Spinal cord (tissue), 10 donors: ENCODE data around the gene SNRNP48. TPM values are rescaled to one million over a fixed set of nuclear protein-coding genes. Genes with fewer than 3 reads are reported as not detected.

Experiments
- DNase-seq, 6 donors: peaks; one replicate each; pipeline versions ENCODE4 v3.0.0 to v3.0.0-alpha.2; 2013 to 2015; ENCODE audit warnings: low spot score in 6 of 6, low read depth in 4 of 6
- H3K27ac ChIP-seq: one replicate; pipeline ENCODE4 v1.5.1; 2013; ENCODE audit warnings: low read depth, low read length, control low read depth
- H3K27me3 ChIP-seq: one replicate; pipeline ENCODE4 v1.6.1; 2013; ENCODE audit warnings: low read length; ENCODE audit not compliant: control insufficient read depth, insufficient read depth
- H3K36me3 ChIP-seq: one replicate; pipeline ENCODE4 v1.6.1; 2013; ENCODE audit warnings: low read length; ENCODE audit not compliant: control insufficient read depth, insufficient read depth
- H3K4me1 ChIP-seq: one replicate; pipeline ENCODE4 v1.6.1; 2013; ENCODE audit warnings: low read length; ENCODE audit not compliant: control insufficient read depth, insufficient read depth
- H3K4me3 ChIP-seq: one replicate; pipeline ENCODE4 v1.5.1; 2013; ENCODE audit warnings: low read depth, low read length, control low read depth
- H3K9me3 ChIP-seq: one replicate; pipeline ENCODE4 v1.6.1; 2013; ENCODE audit warnings: low read length; ENCODE audit not compliant: control insufficient read depth, insufficient read depth
- WGBS: methylation state at CpG from one replicate; pipeline ENCODE4 v1.1.5; 2013; ENCODE audit warnings: missing lambda C conversion rate; ENCODE audit not compliant: insufficient coverage; 5-methylcytosine and 5-hydroxymethylcytosine counted together
- polyA plus RNA-seq, 2 donors: library from polyadenylated mRNA; unstranded; fragments of 120-200 nt; gene quantifications; one replicate each; pipeline ENCODE4 v1.2.1, GENCODE V29; 2013; ENCODE audit not compliant: insufficient read length in 2 of 2
- total RNA-seq, 2 donors: library from RNA; depleted of rRNA in 1 of 2; stranded (reverse); fragments of 120-200 nt in 1 of 2; fragments of >200 nt in 1 of 2; gene quantifications; one replicate each; pipeline versions ENCODE4 v1.2.3 to v1.2.4, GENCODE V29; 2013 to 2014
- donor health status: healthy.

SNRNP48 gene
- total and polyA plus RNA-seq, 4 donors: 14.5 to 22.9 (median 16.2) TPM

DNA sequence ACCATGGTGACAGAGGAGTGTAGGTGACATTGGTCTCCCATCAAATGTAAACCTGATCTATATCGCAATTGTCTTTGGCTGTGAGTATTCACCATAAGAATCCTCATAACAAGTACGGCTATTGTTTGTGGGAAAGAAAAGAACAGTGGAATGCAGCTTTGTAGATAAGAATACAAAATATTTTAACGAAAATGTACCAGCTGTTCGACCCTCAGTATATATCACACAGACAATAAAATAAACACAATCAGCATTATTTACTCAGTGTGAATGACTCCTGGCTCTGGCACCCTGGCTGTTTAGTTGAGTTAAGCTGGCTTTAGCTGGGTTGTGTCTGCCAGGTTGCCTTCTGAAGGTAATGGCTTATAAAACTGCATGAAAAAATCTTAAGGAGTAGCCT, 43.4 kb downstream of the SNRNP48 start:
- H3K36me3 ChIP-seq: no peaks in the 10 kb centered on the region
- no peak for DNase-seq
- WGBS: no CpG with 5 or more reads among the region's 4 CpGs
- H3K4me1 ChIP-seq: no peaks in the 10 kb centered on the region
- H3K27me3 ChIP-seq: peaks cover 4% of the 10 kb centered on the region
- H3K27ac ChIP-seq: no peak overlapping the region
- H3K4me3 ChIP-seq: no peak overlapping the region
- no peaks in the 10 kb centered on the region for H3K9me3 ChIP-seq

DNA sequence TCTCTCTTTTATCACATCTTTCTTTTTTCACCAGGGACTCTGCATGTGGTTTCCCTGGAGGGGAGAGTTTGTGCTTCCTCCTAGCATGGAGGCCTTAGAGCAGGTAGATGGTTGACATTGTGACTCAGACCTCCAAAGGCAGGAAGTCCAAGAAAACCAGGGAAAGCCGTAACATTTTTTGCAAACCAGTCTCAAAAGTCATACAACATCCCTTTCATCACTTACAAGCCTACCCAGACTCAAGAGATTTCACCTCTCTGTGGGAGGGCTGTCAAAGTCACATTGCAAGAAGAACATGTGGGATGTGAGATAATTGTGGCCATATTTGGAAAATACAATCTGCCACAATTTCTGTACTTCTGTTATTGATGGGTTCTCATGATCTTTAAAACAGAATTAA, 46.2 kb downstream of the SNRNP48 start:
- no peaks in the 10 kb centered on the region for H3K27me3 ChIP-seq
- H3K4me1 ChIP-seq: no peaks in the 10 kb centered on the region
- no peaks in the 10 kb centered on the region for H3K9me3 ChIP-seq
- WGBS: no CpG with 5 or more reads among the region's 1 CpG
- no peak overlapping the region for H3K27ac ChIP-seq
- DNase-seq: no peak
- no peak overlapping the region for H3K4me3 ChIP-seq
- H3K36me3 ChIP-seq: no peaks in the 10 kb centered on the region

DNA sequence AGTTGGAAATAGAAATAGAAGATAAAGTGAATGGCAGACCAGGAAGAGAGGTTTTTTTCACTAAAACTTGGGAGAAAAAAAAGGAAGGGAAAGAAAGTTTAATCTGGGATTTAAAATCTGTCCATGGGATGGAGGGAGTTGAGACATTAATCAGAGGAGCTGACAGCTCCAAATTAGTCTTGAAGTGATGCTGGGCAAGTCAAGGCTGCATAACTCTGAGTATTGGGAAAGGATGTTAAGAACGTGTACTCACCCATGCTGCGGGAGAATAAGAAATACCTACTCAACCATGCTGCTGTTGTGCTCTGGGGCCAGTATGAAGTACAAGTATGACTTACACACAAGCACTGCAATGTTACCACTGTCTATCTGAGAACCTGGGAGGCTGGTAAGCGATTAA, 47.5 kb downstream of the SNRNP48 start:
- Histone ChIP-seq H3K27ac (no peak overlapping the region), H3K4me3 (no peak overlapping the region), H3K36me3 (no peaks in the 10 kb centered on the region), H3K27me3 (no peaks in the 10 kb centered on the region), H3K9me3 (no peaks in the 10 kb centered on the region), H3K4me1 (no peaks in the 10 kb centered on the region)
- WGBS: 88% methylated on average over 1 of the region's 3 CpGs
- DNase-seq: no peak

DNA sequence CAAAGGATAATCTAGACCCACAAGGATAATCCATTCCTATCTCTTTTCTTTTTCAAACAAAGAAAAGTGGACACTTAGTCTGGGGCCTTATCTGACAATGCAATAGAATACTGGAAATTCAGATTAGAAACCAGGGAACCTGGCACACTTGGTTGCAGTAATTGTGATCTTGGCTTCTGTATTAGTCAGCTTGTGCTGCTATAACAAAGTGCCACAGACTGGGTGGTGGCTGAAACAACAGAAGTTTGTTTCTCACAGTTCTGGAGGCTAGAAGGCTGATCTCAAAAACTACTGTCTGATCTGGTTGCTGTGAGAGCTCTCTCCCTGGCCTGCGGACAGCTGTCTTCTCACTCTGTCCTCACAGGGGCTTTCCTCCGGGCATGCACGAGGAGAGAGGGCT, 49.4 kb downstream of the SNRNP48 start:
- no peak for DNase-seq
- no peak overlapping the region for H3K4me3 ChIP-seq
- H3K9me3 ChIP-seq: no peaks in the 10 kb centered on the region
- H3K4me1 ChIP-seq: no peaks in the 10 kb centered on the region
- H3K27me3 ChIP-seq: no peaks in the 10 kb centered on the region
- no peaks in the 10 kb centered on the region for H3K36me3 ChIP-seq
- no peak overlapping the region for H3K27ac ChIP-seq
- 100% methylated on average over 1 of the region's 3 CpGs for WGBS

DNA sequence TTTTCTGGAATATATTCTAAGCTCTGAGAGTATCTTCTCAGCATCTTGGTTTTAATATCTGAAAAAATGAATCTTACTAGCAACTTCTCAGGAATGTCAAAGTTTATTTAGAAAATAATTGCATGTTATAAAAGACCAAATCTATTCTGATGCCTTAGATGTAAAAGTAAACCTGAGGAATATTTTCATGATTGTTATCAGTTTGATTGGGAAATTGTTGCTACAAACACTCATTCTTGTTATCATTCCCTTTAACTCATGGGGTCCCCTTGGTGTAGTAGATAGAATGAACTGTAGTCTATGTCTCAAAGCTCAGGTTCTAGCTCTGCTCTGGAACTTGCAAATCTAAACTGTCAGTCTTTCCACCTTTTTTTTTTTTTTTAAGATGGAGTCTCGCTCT, 50.0 kb downstream of the SNRNP48 start:
- WGBS: no CpG with 5 or more reads among the region's 1 CpG
- Histone ChIP-seq H3K36me3 (no peaks in the 10 kb centered on the region), H3K27me3 (no peaks in the 10 kb centered on the region), H3K4me3 (no peak overlapping the region), H3K4me1 (no peaks in the 10 kb centered on the region), H3K27ac (no peak overlapping the region), H3K9me3 (no peaks in the 10 kb centered on the region)
- DNase-seq: no peak

DNA sequence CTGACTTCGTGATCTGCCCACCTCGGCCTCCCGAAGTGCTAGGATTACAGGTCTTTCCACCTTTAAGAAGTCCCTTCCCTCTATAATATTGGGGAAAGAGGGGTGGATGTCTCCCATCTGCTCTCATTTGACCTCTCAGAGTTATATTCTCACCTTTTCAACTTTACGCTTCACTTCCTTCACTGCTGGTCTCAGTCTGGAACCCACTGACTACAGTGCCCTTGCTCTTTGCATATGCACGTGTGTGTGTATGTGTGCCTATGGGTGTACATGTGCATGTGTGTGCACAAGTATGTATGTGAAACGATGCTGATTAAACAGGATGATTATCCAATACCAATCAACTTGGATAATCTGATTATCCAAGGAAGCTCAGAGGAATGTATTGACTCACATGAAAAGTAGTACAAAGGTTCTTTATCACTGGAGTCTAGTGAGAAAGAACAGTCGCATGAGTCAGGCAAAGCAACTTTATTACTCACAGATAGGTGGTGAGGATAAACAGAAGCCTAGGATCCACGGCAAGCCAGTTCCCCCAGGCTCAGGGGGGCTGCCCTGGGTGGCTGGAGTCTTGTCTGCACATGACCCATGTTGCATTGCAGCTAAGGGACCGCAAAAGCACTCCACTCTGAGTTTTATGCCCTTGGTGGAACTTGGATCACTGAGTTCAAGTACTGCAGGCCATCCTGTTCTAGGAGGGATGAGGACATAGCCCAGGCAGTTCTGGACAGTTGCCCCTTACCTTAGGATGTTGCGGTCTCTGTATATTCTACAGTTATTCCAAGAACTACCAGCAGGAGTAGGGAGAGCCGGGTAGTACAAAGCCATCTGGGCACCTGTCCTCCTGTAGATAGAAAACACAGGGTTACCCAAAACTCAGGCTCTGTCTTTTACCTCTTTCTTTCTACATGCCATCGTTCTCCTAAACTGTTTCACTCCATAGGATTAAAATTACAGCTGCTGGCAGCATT, 50.9 kb downstream of the SNRNP48 start:
- no peaks in the 10 kb centered on the region for H3K9me3 ChIP-seq
- H3K36me3 ChIP-seq: no peaks in the 10 kb centered on the region
- no peaks in the 10 kb centered on the region for H3K4me1 ChIP-seq
- H3K4me3 ChIP-seq: no peak overlapping the region
- WGBS: 93% methylated on average over 6 of the region's 12 CpGs
- no peaks in the 10 kb centered on the region for H3K27me3 ChIP-seq
- H3K27ac ChIP-seq: no peak overlapping the region
- DNase-seq: no peak

DNA sequence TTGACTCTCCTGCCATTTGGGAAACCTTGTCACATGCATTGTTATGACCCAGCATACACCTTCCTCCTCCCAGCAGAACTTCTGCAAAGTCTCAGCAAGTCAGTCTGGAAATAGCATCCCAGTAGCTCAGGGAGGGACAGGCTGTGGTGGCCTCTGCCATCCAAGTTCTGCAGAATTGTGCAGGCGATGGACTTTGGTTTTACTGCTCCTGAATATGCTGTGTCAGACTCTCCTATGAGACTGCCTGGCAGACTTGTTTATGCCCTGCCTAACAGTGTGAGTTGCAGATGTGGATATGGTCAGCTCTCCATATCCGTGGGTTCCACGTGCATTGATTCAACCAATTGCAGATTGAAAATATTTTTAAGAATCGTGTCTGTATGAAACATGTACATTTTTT, 52.8 kb downstream of the SNRNP48 start:
- peaks cover 3% of the 10 kb centered on the region for H3K27me3 ChIP-seq

DNA sequence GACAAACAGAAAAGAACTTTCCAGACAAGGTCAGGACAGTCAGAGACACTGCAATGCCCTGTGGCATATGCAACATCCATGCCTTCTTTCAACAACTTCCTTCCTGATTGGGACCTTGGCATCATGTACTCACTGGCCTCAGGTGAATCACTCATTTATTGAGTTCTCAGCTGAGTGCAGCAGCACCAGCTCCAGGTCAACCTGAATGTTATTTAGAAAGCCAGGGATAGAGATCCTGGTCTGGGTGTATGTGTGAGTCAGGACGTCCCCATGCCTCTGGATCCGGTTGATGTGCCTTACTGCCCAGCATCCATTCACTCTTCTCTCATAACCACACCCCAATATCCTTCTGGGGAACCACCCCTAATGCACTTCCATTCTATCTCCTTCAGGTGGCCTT, 54.4 kb downstream of the SNRNP48 start:
- Histone ChIP-seq H3K27ac (no peak overlapping the region), H3K4me3 (no peak overlapping the region), H3K27me3 (peaks cover 3% of the 10 kb centered on the region), H3K36me3 (no peaks in the 10 kb centered on the region), H3K4me1 (no peaks in the 10 kb centered on the region), H3K9me3 (no peaks in the 10 kb centered on the region)
- WGBS: no CpG with 5 or more reads among the region's 2 CpGs
- DNase-seq: no peak

More for the DNA sequence above, 52.8 kb downstream of the SNRNP48 start:
- 78% methylated on average over 1 of the region's 4 CpGs for WGBS
- Histone ChIP-seq H3K4me3 (no peak overlapping the region), H3K4me1 (no peaks in the 10 kb centered on the region), H3K36me3 (no peaks in the 10 kb centered on the region), H3K27ac (no peak overlapping the region), H3K9me3 (no peaks in the 10 kb centered on the region)
- DNase-seq: no peak

DNA sequence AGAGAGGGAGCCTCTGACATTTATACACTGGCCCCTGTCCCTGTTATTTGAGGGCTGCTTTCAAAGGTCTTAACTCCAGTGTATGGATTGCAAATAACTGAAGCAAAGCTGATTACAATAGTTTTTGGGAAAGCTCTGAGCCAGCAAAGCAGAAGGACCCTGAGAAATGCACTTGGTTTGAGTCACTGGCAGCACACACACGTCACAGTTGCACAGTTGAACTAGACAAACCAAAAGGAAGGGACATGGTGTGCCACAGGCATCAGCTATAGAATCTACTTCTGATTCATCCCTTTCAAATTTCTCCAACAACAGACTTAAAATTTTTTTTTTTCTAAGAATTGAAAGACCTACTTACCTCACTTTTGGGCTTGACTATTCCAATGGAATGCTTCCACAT, 56.4 kb downstream of the SNRNP48 start:
- no peak overlapping the region for H3K4me3 ChIP-seq
- DNase-seq: no peak
- 100% methylated on average over 1 of the region's 1 CpG for whole genome bisulfite sequencing
- no peaks in the 10 kb centered on the region for H3K4me1 ChIP-seq
- no peaks in the 10 kb centered on the region for H3K36me3 ChIP-seq
- H3K27ac ChIP-seq: no peak overlapping the region
- H3K27me3 ChIP-seq: peaks cover 3% of the 10 kb centered on the region
- no peaks in the 10 kb centered on the region for H3K9me3 ChIP-seq

DNA sequence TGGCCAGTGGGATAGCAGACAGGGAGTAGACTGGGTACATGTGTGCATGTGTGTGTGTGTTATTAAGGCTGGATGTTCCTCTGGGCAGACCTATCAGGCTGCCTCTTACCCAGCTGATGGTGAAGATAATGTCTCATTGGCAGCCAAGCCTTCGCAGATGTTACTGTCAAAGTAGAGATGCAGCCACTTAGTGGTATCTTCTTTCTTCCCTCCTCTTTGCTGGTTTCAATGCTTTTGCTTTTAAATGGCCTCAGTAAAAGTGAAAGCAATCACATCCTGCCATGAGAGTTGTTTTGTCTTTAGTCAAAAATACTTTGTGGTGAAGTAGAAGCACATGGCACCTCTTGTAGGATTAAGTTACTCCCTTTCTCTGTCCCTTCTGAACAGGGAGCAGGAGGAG, 57.5 kb downstream of the SNRNP48 start:
- Histone ChIP-seq H3K27me3 (peaks cover 3% of the 10 kb centered on the region), H3K36me3 (no peaks in the 10 kb centered on the region), H3K4me3 (no peak overlapping the region), H3K27ac (no peak overlapping the region), H3K9me3 (no peaks in the 10 kb centered on the region), H3K4me1 (no peaks in the 10 kb centered on the region)
- DNase-seq: no peak
- no CpG with 5 or more reads among the region's 1 CpG for WGBS
